ENCODE measurements around the gene MSN.
"Not testable (repeated sequence)": the region's sequence is repeated elsewhere in the genome, so short reads cannot be mapped to it uniquely, and the experiment has no call there.

MSN gene

GRCh38 chrX:65712005-65712806, 44.8 kb downstream of the MSN start:
- in situ Hi-C loops (cut with HindIII; ENCODE audit: low sequenced_read_pairs) = no loop called here

DNA sequence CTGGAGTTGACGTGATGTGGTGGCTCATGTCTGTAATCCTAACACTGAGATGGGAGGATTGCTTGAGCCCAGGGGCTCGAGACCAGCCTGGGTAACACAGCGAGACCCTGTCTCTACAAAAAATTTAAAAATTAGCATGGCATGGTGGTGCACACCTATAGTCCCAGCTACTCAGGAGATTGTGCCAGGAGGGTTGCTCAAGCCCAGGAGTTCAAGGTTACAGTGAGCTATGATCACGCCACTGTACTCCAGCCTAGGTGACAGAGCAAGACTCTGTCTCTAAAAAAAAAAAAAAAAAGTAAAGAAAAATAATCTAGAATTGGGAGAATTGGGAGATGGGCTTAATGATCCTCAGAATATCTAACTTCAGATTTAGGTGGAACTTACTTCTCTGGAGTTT, 51.1 kb downstream of the MSN start:
- in situ Hi-C loops (cut with HindIII; ENCODE audit: low sequenced_read_pairs) = no loop called here

DNA sequence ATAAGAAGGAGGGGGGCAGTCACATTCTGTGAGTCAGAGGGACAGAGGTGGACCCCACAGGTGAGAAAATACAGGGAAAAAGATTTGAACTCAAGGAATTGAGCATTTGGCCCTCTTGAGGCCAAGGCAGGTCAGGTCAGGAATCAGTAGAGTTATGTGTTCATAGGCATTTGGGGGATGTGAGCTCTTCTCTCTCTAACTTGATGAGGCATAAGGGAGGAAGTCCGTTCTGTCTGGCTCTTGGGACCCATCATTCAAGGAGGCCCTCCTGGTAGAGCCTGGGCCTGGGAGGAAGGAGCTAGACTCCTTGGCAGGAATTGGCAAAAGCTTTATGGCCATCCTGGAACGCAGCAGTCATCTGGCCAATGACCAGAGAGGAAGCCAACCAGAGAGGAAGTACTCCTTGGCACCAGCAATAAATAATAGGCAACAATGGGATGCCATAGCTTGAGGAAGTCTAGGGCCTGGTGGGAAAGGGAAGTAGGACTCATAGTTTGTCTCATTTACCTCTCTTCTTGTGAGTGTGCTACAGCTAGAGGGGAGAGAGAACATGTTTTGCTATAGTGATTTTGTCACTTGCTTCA, 53.0 kb downstream of the MSN start:
- in situ Hi-C loops (cut with HindIII; ENCODE audit: low sequenced_read_pairs) = no loop called here

DNA sequence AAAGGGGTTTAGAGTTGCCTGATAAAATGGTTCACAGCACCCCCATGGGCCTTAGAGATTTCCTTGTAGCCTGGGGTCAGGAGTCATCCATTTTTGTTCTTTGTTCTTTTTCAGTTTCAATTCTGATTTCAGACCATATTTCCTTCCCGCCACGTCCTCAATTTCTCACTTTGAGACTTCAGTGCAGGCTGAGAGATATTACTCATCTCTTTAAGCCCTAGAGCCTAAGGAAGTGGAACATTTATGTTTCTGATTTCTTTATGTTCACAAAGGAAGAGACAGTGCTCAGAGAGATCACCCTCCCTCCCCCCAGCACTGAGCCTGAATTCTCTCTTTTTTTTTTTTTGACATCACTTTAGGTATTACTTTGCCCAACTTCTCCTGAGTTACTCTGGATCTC, 56.3 kb downstream of the MSN start:
- in situ Hi-C loops (cut with HindIII; ENCODE audit: low sequenced_read_pairs) = no loop called here

DNA sequence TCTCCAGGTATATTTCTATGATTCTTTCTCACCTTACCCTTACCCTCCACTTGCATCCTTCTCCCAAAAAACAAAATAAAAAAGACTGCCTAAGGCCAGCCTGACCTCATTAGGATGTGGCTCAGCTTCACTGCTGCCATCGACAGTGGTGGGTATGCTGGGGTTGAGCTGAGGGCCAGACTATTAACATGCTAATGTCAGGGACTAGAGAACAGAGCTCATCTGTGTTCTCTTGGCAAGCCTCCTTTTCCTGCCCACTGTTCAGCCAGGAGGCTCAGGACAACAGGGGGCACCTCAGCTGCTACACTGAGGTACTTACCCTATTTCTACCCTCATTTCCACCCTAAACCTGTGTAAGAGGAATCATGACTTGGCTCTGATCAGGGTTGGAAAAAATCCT, 59.3 kb downstream of the MSN start:
- in situ Hi-C loops (cut with HindIII; ENCODE audit: low sequenced_read_pairs) = no loop called here

DNA sequence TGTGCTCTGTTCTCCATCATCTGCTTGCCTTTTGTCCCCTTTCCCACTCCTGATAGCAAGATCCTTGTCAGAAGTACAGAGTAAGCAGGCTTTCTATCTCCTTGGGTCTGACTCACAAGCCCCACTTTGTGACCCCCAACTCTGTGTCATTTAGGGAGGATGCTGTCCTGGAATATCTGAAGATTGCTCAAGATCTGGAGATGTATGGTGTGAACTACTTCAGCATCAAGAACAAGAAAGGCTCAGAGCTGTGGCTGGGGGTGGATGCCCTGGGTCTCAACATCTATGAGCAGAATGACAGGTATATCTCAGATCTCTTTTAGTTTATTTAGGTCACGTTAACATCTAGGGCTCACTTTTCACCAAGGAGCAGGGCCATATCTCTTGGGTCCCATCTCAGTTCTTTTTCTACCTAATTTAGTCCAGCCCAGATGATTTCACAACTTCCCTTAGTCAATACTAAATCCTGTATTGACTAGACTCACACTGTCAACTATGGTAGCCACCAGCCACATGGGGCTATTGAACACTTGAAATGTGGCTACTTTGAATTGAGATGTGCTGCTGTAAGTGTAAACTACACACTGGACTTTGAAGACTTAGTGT, 64.3 kb downstream of the MSN start:
- in situ Hi-C loops (cut with HindIII; ENCODE audit: low sequenced_read_pairs) = no loop called here

DNA sequence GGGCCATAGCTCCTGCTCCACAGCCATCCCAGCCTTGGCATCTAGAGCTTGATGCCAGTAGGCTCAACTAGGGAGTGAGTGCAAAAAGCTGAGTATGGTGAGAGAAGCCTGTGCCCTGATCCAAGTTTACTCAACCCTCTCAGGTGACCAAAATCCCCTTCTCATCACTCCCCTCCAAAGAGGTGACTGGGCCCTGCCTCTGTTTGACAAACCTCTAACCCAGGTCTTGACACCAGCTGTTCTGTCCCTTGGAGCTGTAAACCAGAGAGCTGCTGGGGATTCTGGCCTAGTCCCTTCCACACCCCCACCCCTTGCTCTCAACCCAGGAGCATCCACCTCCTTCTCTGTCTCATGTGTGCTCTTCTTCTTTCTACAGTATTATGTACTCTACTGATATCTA, 73.5 kb downstream of the MSN start:
- in situ Hi-C loops (cut with HindIII; ENCODE audit: low sequenced_read_pairs) = no loop called here

- in situ Hi-C loops (cut with HindIII; ENCODE audit: low sequenced_read_pairs) = no loop called here
These were observed 74.4 kb downstream of the MSN start for GRCh38 chrX:65741823-65742222.

GRCh38 chrX:65744965-65745364, 77.5 kb downstream of the MSN start:
- in situ Hi-C loops (cut with HindIII; ENCODE audit: low sequenced_read_pairs) = no loop called here

DNA sequence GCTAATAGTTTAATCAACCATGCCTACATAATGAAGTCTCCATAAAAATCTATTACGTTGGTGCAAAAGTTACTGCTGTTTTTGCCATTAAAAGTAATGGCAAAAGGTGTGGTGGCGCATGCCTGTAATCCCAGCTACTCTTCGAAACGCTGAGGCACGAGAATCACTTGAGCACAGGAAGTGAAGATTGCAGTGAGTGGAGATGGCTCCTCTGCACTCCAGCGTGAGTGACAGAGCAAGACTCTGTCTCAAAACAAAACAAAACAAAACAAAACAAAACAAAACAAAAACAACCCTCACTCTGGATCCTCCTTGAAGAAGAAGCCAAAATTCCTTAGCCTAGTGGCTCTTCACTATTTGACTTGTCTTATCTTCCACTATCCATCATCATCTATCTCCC, 78.0 kb downstream of the MSN start:
- in situ Hi-C loops (cut with HindIII; ENCODE audit: low sequenced_read_pairs) = no loop called here

DNA sequence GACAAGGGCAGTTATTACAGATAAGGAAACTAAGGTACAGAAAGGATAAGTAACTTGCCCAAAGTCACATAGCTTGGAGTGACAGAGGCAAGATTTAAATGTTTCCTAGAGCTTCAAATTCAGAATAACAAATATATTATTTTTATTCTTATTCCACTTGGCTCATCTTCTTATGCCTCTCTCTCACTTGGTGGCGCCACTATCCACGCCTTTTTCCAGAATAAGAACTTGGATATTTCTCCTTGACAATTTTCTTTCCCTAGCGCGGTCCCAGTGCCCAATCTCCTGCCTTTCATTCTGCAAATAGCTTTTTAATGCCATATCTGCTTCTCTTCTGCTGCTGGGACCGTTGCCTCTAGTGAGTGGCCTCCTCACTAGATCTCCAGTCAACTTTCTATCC, 78.5 kb downstream of the MSN start:
- in situ Hi-C loops (cut with HindIII; ENCODE audit: low sequenced_read_pairs) = no loop called here

GRCh38 chrX:65750674-65751469, 83.4 kb downstream of the MSN start:
- in situ Hi-C loops (cut with HindIII; ENCODE audit: low sequenced_read_pairs) = no loop called here

GRCh38 chrX:65751519-65751918, 84.1 kb downstream of the MSN start:
- in situ Hi-C loops (cut with HindIII; ENCODE audit: low sequenced_read_pairs) = no loop called here

DNA sequence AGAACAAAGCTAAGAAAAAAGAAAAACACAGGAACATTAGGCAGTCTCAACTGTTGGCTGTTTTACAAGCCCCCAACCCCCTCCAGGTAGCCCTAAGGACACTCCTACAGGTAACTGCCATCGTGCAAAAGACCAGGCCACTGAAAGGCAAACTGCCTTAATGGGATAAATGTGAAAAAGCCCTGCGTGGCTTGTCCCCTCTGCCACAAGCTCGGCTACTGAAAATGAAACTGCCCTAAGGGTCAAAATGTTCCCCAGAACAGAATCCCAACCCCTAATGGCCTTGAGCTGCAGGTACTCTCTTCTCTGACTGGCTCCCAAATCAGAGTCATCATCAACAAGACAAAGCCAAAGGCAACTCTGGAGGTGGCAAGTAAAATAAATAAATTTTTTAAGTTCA, 84.8 kb downstream of the MSN start:
- in situ Hi-C loops (cut with HindIII; ENCODE audit: low sequenced_read_pairs) = no loop called here

- in situ Hi-C loops (cut with HindIII; ENCODE audit: low sequenced_read_pairs) = no loop called here
These were observed 88.3 kb downstream of the MSN start for GRCh38 chrX:65755786-65756185.

- in situ Hi-C loops (cut with HindIII; ENCODE audit: low sequenced_read_pairs) = no loop called here
These were observed 90.5 kb downstream of the MSN start for GRCh38 chrX:65757943-65758342.

GRCh38 chrX:65758505-65758904, 91.1 kb downstream of the MSN start:
- in situ Hi-C loops (cut with HindIII; ENCODE audit: low sequenced_read_pairs) = no loop called here

GRCh38 chrX:65759525-65759924, 92.1 kb downstream of the MSN start:
- in situ Hi-C loops (cut with HindIII; ENCODE audit: low sequenced_read_pairs) = not testable (repeated sequence)

DNA sequence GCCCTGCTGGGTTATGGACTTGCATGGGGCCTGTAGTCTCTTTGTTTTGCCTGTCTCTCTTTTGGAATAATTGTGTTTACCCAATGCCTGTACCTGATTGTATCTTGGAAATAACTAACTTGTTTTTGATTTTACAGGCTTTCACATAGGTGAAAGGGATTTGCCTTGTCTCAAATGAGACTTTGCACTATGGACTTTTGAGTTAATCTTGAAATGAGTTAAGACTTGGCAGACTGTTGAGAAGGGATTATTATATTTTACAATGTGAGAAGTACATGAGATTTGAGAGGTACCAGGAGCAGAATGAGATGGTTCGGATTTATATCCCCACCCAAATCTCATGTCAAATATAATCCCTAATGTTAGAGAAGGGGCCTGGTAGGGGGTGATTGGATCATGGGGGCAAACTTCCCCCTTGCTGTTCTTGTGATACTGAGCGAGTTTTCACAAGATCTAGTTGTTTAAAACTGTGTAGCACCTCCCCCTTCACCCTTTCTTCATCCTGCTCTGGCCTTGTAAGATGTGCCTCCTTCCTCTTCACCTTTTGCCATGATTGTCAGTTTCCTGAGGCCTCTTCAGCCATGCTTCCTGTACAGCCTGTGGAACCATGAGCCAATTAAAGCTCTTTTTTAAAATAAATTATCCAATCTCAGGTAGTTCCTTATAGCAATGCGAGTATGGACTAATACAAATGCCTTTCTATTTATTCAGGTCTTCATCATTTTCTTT, 102.3 kb downstream of the MSN start:
- in situ Hi-C loops (cut with HindIII; ENCODE audit: low sequenced_read_pairs) = no loop called here

- in situ Hi-C loops (cut with HindIII; ENCODE audit: low sequenced_read_pairs) = no loop called here
These were observed 105.4 kb downstream of the MSN start for GRCh38 chrX:65772842-65773241.

- in situ Hi-C loops (cut with HindIII; ENCODE audit: low sequenced_read_pairs) = no loop called here
These were observed 114.4 kb downstream of the MSN start for GRCh38 chrX:65781845-65782244.

Measured in DLD1 (cell line).